ENCODE measurements around the gene TNS1. TPM values are rescaled to one million over a fixed set of nuclear protein-coding genes. Genes with fewer than 3 reads are reported as not detected.
A peak's percentile ranks its signal among the peaks of the same experiment; 100 is the strongest.

TNS1 gene
- total and polyA plus RNA-seq, 9 of the 15 experiments (the other 6 are each of a cell fraction or from before 2014, with no cell fraction given) = 0.13 to 2.7 (median 0.77) TPM

DNA sequence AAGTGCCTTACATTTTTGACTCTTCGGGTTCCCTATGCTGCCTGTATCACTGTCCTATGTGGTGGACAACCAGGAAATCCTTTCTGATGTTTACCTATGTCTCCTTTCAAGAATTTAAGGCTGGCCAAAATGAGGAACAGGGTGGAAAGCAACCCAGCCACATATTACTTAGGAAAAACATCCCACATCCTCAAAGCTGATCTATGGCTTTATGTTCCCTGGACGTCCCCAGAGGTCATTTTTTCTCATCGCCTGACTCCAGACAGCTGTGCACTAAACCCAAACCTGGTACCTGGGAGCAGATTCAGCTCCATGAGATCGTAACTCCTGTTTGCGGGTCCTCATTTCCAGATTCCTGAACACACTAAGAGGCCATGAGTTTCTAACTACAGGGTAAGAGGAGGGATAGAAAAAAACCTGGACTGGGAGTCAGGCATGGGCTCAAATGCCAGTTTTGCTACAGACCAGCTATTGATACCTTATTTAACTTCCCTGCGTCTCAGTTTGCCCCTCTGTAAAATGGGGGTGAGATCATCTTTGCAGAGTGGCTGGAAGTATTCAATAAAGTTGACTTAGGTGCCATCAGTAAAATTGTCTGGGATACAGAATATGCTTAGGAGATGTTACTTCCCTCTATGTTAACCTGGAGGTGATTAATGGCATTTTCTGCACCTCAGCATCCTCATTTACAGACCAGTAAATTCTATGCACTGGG, 70.8 kb downstream of the TNS1 start:
- H3K4me1 ChIP-seq (replicated peaks in 1 of 2; ENCODE audit: control insufficient read depth in 2 of 2, insufficient read depth in 2 of 2, low read length in 2 of 2) = peaks cover 0 to under 1% of the 10 kb centered on the region in 2 experiments; a peak in 1 of 5 replicates
- H3K27me3 ChIP-seq (ENCODE audit: control insufficient read depth in 2 of 2, insufficient read depth in 2 of 2, low read length in 2 of 2) = peaks cover 0 to 56% of the 10 kb centered on the region in 2 experiments; a peak in 3 of 5 replicates
- no peak overlapping the region for H3K4me3 ChIP-seq
- in situ Hi-C loops (cut with MboI) = no loop called here
- 11% methylated on average over 6 of the region's 6 CpGs for WGBS (ENCODE audit: insufficient coverage, low coverage, missing lambda C conversion rate)
- H3K4me2 ChIP-seq (ENCODE audit: insufficient read depth, low read length) = no peak overlapping the region
- H3K9ac ChIP-seq (ENCODE audit: insufficient read depth in 1 of 2, low read depth in 2 of 2, low read length in 2 of 2) = no peak overlapping the region
- ChIA-PET CTCF (ENCODE audit: low intra/inter-chr PET ratio) (no interaction called here), POLR2A (no interaction called here)
- DNase-seq (ENCODE audit: extremely low read depth in 1 of 4, low spot score in 3 of 4) (no peak), FAIRE-seq (no peak), ATAC-seq (no peak)
- no peaks in the 10 kb centered on the region for H3K36me3 ChIP-seq (ENCODE audit: control insufficient read depth, insufficient read depth, low read length)
- no peaks in the 10 kb centered on the region for H3K79me2 ChIP-seq (ENCODE audit: control insufficient read depth, insufficient read depth, low read length)
- no peaks in the 10 kb centered on the region for H3K9me1 ChIP-seq (ENCODE audit: control insufficient read depth, insufficient read depth, low read length)
- intact Hi-C loops (cut with micrococcal nuclease) = no loop called here
- H4K20me1 ChIP-seq (replicated peaks; ENCODE audit: control insufficient read depth, insufficient read depth, low read length) = no peaks in the 10 kb centered on the region
- no peak overlapping the region for H3K27ac ChIP-seq (ENCODE audit: extremely low read depth, low read depth, low read length)
- no peaks in the 10 kb centered on the region for H3K9me3 ChIP-seq (replicated peaks; ENCODE audit: control insufficient read depth, insufficient read depth, low read depth, low read length)
- H2AFZ ChIP-seq (ENCODE audit: low read depth, low read length) = no peak overlapping the region
- TF ChIP-seq MEIS2 (IDR thresholded peaks at IDR 0.05; ENCODE audit: partially characterized antibody) = no peak
- peak; percentile 85 for TF ChIP-seq RBM25 (IDR thresholded peaks at IDR 0.05; ENCODE audit: low read depth, low read length, severe bottlenecking)
- no peak for TF ChIP-seq TEAD2 (tag; IDR thresholded peaks at IDR 0.05)
- TF ChIP-seq, protein P1, sequence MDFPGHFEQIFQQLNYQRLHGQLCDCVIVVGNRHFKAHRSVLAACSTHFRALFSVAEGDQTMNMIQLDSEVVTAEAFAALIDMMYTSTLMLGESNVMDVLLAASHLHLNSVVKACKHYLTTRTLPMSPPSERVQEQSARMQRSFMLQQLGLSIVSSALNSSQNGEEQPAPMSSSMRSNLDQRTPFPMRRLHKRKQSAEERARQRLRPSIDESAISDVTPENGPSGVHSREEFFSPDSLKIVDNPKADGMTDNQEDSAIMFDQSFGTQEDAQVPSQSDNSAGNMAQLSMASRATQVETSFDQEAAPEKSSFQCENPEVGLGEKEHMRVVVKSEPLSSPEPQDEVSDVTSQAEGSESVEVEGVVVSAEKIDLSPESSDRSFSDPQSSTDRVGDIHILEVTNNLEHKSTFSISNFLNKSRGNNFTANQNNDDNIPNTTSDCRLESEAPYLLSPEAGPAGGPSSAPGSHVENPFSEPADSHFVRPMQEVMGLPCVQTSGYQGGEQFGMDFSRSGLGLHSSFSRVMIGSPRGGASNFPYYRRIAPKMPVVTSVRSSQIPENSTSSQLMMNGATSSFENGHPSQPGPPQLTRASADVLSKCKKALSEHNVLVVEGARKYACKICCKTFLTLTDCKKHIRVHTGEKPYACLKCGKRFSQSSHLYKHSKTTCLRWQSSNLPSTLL (IDR thresholded peaks at IDR 0.05) = no peak
- no peak for TF ChIP-seq CEBPG (CRISPR knock-in tag; IDR thresholded peaks at IDR 0.05)
- no peak for TF ChIP-seq CEBPG (tag; conservative IDR thresholded peaks at IDR 0.05 in 1 of 2, IDR thresholded peaks at IDR 0.05 in 1 of 2)
- TF ChIP-seq NR2C1 (IDR thresholded peaks at IDR 0.05) = no peak
- TF ChIP-seq NR2C1 (tag; IDR thresholded peaks at IDR 0.05) = no peak
- no peak for TF ChIP-seq ZNF445 (CRISPR knock-in tag; IDR thresholded peaks at IDR 0.05; ENCODE audit: low read depth)
- TF ChIP-seq POLR2AphosphoS5 (IDR thresholded peaks at IDR 0.05; ENCODE audit: control insufficient read depth, insufficient read depth, low read depth, low read length) = no peak
- no peak for TF ChIP-seq CXXC5 (CRISPR knock-in tag; IDR thresholded peaks at IDR 0.05)
- BruUV-seq (replicated peaks) = no TSS peak

All from K562 (cell line).